Putamen (tissue), 1 donor: ENCODE data around the gene SMIM38.

Experiments used
- DNase-seq: peaks from one replicate; pipeline ENCODE4 v3.0.0-alpha.2; 2016; ENCODE audit warnings: low spot score

SMIM38 gene

GRCh38 chr11:69160296-69161116 is 4.8 kb downstream of the SMIM38 start:
- no peak for DNase-seq

- no peak for DNase-seq
Measured at GRCh38 chr11:69161117-69161407, 5.3 kb downstream of the SMIM38 start.

- DNase-seq, result no peak
Measured at GRCh38 chr11:69162505-69162904, 6.8 kb downstream of the SMIM38 start.

- no peak for DNase-seq
Measured at GRCh38 chr11:69163842-69164241, 8.1 kb downstream of the SMIM38 start.

DNA sequence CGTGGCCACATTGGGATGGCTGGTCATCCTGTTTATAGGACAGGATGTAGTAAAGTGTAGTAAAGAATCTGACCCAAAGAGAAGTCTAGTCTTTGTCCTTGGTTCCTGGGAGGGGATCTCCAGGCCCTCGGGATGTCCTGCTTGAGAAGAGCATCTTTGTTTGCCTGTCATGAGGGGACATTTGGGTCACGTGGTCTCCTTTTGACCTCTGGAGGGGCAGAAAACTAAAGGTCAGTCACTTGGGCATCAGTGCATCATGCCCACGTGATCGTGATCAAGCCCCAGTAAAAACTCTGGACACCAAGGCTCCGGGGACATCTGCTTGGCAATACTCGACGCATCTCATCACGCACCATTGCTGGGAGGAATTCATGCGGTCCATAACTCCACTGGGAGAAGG is 9.1 kb downstream of the SMIM38 start:
- no peak for DNase-seq

DNA sequence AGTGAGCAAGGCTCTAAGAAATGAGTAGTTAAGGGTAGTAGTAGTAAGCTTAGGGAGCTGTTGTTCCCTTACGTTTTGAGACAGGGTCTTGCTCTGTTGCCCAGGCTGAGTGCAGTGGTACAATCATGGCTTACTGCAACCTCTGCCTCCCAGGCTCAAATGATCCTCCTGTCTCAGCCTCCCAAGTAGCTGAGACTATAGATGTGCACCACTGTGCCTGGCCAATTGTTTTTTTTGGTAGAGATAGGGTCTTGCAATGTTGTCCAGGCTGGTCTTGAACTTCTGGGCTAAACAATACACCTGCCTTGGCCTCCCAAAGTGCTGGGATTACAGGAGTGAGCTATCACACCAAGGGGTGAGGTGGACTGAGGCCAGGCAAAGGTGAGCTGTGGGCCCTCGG is 10.0 kb downstream of the SMIM38 start:
- no peak for DNase-seq

- DNase-seq, result peak; percentile 27
Measured at GRCh38 chr11:69166218-69167115, 10.7 kb downstream of the SMIM38 start.

DNA sequence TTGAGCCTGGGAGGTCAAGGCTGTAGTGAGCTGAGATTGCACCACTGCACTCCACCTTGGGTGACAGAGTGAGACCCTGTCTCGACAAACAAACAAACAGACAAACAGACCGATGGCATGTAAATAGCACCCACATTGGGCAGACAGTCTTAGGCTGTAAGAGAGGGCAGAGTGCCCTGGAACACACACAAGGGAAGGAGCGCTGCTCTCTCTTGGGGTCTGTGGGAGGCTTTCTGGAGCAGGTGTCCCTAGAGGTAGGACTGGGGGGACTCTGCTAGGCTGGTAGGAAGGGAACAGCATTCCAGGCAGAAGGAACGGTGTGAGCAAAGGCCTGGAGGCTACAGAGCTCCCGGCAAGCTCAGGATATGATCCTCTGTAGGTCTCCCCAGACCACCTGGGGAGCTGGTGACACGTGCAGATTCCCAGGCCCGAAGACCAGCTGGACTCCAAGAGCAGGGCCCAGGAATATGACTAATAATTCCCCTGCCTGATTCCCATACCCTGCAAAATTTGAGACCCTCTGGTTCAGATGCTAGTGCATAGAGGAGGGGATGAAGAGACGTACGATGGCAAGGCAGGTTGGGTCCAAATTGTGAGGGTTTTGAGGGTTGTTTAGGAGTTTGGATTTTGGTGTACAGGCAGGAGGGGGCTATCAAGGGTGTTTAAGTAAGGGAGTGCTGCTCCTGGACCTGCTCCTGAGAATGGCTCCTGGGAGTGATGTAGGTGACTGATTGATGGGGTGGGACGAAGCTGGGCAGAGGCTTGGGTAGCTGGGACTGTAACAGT is 11.6 kb downstream of the SMIM38 start:
- no peak for DNase-seq

GRCh38 chr11:69167916-69168691 is 12.4 kb downstream of the SMIM38 start:
- no peak for DNase-seq

GRCh38 chr11:69169479-69169878 is 13.7 kb downstream of the SMIM38 start:
- no peak for DNase-seq

- DNase-seq, result no peak
Measured at GRCh38 chr11:69170704-69171103, 15.0 kb downstream of the SMIM38 start.

GRCh38 chr11:69171476-69172240 is 15.9 kb downstream of the SMIM38 start:
- DNase-seq, result no peak

- no peak for DNase-seq
Measured at GRCh38 chr11:69172674-69173073, 16.9 kb downstream of the SMIM38 start.

DNA sequence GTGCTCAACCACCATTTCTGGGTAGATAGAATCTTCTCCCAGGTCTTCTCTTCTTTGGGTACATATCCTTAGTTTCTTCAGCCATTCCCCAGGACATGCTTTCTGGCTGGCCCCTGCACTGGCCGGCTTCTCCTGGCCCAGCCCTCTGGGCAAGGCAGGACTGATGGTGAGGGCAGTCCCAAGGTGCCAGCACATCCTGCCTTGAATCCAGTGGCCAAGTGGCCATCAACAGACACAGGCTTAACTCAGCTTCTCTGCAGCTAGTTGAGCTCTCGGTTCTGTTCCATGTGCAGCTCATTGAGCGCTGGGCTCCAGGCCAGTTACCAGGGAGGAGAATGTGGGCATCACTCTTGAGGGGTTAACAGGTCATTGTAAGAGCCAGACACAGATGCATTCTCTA is 17.6 kb downstream of the SMIM38 start:
- DNase-seq, result no peak

DNA sequence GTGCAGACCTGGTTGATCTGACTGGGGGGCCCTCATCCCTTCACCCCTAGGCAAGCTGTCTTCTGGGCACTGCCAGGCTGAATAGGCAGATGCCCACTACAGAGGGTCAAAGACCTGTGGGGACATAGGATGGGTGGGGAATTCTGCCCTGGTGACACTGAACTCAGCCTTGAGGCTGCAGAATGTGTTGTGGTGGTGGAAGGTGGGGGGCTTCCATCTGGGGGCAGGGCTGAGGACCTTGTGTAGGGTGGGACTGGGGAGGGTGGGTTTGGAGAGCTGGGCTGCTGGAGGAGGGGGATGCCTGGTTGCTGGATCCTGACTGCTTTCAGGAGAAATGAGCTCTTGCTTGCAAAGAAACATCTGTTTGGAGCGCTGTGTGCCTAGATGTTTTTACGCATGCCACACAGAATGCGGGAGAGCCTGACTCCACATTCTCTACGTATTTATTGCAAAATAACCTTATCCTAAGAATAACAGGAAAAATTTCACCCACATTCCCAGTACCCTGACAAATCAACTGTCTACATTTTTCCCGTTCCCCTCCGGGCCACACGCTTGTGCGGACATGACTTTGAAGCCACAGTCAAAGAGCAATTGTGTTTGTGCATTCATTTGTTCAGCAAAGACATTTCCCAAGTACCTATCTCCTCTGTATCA is 18.3 kb downstream of the SMIM38 start:
- DNase-seq, result no peak

GRCh38 chr11:69174841-69175240 is 19.1 kb downstream of the SMIM38 start:
- no peak for DNase-seq

DNA sequence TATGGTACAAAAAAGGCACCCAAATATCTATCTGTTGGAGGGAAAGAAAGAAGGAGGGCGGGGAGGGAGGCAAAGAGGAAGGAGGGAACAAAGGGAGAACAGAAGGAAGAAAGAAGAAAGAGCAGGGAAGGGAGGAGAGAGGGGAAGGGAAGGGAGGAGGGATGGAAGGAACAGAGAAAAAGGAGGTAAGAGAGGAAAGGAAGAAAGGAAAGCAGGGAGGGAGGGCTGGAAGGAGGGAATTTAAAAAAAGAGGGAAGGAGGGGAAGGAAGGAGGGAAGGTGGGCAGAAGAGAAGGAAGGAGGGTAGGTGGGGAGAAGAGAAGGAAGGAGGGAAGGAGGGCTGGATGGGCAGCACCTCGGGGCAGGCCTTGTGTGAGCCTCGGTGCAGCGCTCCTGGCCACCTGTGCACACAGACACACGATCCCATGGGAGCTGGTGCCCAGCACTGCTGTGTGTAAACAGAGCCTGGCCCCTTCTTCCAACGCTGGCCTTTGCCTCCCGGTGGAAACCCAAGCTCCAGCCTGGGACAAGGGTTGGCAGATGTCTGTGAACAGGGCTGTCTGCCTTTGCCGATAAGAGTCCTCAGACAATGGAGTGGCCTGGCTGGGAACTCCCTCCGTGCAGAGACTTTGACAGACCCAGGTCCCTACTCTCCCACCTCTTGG is 23.2 kb downstream of the SMIM38 start:
- DNase-seq, result no peak

- DNase-seq, result no peak
Measured at GRCh38 chr11:69180226-69180625, 24.5 kb downstream of the SMIM38 start.

- no peak for DNase-seq
Measured at GRCh38 chr11:69180726-69181125, 25.0 kb downstream of the SMIM38 start.

GRCh38 chr11:69183613-69184012 is 27.9 kb downstream of the SMIM38 start:
- DNase-seq, result no peak
